ENCODE results near the gene CDK12.

The CDK12 gene

DNA sequence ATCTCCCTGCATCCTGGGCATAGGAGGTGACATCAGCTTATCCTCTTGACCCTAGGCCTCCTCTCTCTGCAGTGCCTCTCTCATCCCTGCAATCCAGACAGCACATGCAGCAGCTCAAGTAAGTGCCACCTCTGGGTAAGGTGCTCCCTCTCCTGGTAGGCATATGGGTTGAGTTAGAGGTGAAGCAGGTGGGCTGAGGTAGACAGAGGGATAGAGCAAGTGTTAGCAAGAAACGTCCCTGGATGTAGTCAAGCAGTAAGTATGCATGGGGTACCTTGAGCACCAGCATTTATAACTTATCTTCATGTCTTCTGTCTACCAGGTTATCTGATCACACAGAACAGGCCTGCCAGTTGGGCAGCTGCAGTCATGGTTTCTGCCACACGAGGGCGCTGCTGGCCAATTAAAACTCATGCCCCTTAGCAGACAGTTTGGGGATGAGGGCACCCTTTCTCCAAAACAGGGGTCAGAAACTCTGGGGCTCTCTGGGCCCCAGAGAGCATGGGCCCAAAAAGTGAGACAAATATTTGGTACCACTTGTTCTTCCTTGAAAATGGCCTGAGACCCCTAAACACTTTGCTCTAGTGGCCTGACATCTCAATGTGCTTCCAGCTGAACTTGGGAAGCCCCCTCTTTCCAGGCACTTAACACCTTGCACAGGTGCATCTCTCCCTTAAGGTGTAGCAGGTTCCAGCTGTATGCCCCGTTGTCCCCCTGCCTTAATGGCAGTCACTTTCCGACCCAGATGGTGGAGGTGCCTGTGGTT is 86.6 kb downstream of the CDK12 start:
- no peak overlapping the region for H3K27ac ChIP-seq
- DNase-seq (ENCODE audit: low read depth, low spot score): no peak

DNA sequence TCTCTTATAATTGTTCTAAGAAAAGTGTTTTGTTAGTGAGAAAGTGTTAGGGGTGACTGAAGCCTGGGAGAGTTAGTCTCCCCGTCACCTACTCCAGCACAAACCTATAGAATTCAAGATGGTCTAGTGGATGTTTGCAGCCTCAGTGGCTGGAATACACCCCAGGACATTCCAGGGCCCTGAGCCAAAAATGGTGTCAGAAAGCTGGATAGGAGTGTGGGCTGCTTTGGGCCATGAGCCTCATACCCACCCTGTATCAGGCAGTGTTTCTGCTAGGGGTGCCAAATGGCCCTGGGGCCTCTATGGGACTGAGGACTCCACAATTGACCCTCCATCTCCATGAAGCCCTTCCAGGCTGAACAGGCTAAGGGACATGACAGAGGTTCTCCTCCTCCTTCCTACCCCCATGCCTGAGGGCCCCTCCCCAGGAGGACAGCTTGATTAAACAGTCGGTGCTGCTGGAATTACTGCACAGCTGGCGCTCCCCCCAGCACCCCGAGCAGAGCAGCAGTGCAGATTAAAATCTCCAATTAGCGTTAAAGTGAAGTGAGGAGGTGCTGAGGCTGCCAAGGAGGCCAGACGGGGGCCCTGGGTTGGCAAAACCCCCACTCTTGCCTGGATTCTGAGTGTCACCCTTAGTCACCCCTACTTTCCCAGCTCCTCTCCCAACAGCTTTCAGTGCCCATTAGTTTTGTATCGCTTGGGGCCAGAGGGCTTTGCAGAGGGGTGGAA is 87.4 kb downstream of the CDK12 start:
- DNase-seq (ENCODE audit: low read depth, low spot score): no peak
- no peak overlapping the region for H3K27ac ChIP-seq

DNA sequence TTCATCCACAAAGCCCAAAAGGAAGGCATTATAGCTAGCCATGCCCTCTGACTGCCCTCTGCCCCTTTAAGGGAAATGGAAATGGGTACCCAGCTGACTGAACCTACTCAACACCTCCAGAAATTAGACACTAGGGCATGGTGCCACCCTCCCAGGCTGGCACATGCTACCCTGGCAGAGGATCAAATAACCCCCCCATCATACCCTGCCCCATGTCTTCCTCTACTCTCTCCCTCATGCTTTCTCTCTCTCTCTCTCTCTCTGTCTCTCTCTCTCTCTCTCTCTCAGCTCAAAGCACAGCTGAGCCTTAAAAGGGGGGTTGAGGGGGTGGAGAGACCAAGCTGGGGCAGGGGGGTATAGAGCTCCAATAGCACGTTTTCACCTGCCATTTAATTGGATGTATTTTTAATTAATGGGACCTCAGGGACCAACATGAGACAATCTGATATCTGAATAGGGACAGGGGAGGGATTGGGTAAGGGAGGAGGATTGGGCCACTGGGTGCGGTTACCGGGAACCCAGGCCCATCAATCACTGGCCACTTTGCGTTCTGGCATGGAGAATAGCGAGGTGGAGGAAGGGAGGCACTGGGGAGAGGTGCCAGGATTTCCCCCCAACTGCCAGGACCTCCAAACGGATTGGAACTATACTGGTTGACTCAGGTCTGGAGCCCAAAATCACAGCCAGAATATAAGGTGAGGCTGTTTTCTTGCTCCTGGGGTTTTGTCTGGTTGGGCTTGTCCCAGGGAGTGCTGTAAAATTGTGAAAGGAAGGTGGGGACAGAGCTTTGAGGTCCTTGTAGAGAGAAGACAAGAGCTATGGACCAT is 88.7 kb downstream of the CDK12 start:
- H3K27ac ChIP-seq: no peak overlapping the region
- DNase-seq (ENCODE audit: low read depth, low spot score): no peak

DNA sequence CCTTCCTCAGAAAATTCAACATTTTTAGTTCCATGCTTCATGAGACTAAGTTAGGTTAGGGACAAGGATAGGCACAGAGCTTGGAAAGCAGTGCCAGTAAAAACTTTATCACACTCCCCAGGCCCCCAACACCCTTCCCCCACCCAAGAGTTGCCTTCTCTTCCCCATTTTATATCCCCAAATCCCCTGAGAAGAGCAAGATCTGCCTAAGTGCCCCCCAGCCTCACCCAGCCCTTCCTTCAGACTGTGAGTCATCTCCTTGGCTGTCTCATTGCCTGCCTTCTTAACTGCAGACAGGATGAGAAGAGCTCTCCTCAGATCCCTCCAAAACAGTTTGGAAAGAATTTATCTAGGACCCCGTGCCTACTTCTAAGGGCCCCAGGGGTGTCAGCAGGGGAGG is 90.6 kb downstream of the CDK12 start:
- H3K27ac ChIP-seq: no peak overlapping the region
- DNase-seq (ENCODE audit: low read depth, low spot score): no peak

DNA sequence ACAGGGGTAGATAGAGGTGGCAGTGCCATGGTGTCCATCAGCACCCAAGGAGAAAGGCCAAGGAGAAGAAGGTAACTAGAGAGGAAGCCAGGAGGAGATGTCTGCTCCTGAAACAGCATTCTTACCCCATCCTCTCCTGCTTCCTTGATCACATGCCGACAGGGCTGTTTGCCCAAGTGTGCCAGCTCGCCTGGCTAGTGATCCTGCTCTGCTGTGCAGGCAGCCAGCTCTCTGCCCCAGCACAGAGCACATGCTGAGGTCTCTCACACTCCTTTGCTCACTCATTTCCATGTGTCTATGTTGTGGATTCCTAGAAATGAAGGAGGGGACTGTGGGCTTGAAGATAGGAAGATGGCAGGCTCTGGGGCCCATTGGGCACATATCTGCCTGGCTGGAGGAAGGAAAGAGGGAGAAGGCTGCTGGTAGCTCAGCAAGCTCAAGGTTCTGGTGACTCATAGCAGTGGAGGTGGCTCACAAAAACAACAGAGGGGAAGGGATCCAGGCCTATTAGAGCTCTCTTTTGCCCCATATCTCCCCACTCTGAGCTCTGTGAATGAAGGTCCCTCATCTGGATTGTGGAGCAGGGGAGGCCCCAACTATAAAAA is 92.2 kb downstream of the CDK12 start:
- peak overlapping the region; percentile 30 for H3K27ac ChIP-seq
- DNase-seq (ENCODE audit: low read depth, low spot score): no peak

DNA sequence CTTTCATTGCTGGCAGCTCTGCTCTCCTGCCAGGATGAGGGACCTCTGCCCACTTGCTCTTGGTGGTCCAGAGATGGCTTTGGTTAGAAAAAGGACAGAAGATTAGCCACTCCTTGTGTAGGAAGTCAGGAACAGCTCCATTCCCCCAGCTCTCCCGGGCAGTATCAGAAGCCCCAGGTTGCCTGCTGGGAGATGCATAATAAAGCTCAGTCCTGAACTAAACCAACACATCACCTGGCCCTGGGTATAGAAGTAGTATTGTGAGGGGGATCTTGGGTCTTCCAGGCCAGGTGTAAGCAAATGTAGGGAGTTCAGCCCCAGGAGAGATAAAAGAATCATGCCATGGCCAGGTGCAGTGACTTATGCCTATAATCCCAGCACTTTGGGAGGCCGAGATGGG is 94.1 kb downstream of the CDK12 start:
- H3K27ac ChIP-seq: no peak overlapping the region
- no peak for DNase-seq (ENCODE audit: low read depth, low spot score)

DNA sequence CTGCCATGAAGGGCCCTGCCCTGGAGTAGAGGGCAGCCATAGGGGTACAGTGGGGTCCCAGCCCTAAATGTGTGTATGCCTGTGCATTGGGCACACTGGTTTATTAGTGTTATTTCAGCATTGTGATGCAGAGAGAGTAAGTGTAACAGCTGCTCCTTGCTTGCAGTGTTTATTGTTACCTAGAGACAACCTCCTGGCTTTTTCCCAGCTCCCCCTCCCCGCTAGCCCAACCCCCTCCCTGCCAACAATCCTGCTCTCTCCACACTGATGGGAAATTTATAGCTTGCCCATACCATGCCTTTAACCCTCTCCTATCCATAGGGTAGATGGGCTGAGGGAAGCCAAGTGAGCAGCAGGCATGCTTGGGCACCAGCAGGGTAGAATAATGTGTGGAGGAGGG is 95.1 kb downstream of the CDK12 start:
- no peak overlapping the region for H3K27ac ChIP-seq

DNA sequence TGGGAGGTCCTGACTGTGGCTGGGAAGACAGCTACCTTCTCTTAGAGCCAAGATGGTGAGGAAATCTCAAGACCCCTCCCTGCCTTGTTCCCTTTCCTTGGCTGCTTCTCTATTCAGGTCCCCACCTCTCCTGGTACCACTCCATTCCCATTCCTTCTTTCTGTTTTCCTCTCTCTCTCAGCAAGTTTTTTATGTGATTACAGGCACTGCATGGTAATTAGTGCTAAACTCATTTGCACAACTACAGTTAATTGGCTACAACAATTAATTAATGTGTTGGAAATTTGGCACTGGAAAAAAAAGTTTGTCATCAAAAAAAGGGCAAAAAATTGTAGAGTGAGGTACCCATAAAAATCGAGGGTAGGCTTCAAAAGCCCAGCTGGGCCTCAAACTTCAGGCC is 101.1 kb downstream of the CDK12 start:
- no peak for DNase-seq (ENCODE audit: low read depth, low spot score)

More for the DNA sequence above, 95.1 kb downstream of the CDK12 start:
- DNase-seq (ENCODE audit: low read depth, low spot score): no peak

DNA sequence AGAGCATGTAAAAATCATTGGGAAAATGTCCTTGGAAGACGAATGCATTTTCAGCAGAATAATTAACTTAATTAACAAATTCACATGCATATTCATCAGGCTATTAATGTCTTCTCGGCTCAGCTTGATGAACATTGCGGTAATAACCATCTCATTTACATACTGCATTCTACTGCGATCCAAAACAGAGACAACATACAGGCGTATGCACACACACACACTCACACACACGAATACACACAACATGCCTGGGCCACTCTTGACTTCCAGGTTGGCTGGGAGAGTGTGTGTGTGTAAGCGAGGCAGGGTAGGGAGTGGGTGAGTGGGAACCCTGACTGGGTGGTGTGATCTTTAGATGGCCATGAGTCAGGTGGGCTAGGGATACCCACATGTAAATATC is 101.7 kb downstream of the CDK12 start:
- no peak for DNase-seq (ENCODE audit: low read depth, low spot score)
- no peak overlapping the region for H3K27ac ChIP-seq

More for the DNA sequence above, 101.1 kb downstream of the CDK12 start:
- H3K27ac ChIP-seq: no peak overlapping the region

DNA sequence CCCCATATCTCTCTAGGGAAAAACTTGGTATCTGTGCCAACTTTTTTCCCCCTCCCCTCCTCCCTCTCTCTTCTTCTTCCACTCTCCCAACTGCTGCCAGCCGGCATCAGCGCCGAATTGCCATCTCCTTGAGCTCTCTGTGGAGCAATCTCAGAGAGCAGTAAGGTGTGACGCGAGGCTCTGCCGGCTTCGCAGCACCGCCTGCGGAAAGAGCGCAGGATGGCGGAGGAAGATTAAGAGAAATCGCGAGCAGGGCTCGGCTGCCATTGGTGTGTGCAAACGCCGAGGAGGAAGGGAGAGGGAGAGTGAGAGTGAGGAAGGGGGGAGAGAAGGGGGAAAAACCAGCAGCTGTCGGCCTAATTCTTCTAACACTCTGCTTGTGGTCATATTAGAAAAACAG is 102.2 kb downstream of the CDK12 start:
- no peak for DNase-seq (ENCODE audit: low read depth, low spot score)
- H3K27ac ChIP-seq: no peak overlapping the region

DNA sequence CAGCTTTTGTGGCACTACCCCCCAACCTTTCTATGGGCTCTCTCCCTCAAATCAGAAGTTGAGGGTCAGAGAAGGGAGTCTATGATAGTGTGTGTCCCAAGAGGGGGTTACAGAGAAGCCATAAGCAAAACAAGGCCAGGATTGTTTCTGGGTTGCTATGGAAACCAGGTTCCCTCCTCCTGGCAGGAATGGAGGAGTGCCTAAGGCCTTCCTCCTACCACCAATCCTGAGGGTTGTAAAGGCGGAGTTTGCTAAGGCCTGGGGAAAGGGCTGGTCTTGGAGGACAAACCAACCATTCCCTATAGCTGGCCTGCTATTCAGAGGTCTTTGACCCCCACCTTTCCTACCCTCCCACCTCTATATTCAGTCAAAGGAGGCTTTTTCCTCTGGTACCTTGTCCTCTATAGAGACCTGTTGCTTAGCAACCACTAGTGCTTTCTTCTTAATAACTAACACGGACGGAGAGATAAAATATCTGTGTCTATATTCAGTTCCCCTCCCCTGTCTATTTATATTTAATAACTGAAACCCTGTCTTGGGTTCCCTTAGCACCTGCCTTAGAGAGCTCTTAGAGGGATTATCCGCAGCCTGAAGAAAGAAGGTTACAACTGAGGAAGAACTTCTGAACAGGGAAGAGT is 103.0 kb downstream of the CDK12 start:
- no peak overlapping the region for H3K27ac ChIP-seq

DNA sequence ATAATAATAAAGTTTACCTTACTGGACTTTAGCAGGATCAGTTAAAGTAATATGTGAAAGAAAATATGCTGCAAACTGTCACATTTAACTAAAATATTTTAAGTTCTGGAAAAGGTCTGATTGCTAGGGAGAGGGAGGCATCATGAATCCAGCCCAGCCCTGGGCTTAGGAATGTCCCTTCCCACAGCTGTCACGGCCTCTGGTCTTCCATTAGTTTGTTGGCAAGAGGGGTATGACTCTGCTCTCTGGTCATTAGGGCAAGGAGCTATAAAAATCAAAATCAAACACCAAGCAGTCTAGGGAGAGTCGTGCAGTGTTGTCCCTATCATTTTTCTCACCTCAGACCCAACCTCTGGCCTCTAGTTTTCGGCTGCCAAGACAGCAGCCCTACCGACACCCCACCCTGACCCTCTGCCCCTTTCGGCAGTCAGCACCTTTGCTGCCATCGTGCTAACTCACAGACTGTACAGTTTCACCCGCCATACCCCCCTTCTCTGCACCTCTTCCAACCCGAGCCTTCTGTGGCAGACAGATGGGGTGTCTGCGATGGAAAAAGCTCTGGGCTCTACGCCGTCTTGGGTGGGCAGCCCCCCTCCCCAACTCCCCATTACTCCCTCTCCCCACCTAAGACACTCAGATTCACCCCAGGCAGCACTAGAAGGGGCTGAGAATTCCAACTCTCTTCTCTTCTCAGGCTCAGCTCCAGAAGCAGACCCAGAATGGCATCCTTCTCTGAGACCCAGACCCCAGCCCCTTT is 105.0 kb downstream of the CDK12 start:
- DNase-seq (ENCODE audit: low read depth, low spot score): no peak
- no peak overlapping the region for H3K27ac ChIP-seq

More for the DNA sequence above, 103.0 kb downstream of the CDK12 start:
- no peak for DNase-seq (ENCODE audit: low read depth, low spot score)

DNA sequence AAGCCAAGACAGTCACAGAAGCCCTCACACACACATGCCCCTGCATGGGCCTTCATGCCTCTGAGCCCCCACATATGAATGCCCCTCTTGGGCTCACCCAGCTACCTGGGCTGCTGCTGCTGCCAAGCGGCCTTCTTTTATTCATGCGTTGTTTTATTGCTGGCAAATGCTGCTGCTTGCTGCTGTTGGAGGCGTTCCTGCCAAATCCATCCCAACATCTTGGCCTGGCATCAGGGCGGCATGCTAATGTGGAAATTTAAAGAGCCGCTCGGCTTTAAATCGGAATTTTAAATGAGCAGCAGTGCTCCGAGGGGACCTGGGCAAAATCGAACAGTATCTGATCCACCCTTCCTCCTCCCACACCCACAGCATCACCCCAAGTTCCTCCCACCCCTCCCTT is 107.4 kb downstream of the CDK12 start:
- no peak for DNase-seq (ENCODE audit: low read depth, low spot score)
- no peak overlapping the region for H3K27ac ChIP-seq

DNA sequence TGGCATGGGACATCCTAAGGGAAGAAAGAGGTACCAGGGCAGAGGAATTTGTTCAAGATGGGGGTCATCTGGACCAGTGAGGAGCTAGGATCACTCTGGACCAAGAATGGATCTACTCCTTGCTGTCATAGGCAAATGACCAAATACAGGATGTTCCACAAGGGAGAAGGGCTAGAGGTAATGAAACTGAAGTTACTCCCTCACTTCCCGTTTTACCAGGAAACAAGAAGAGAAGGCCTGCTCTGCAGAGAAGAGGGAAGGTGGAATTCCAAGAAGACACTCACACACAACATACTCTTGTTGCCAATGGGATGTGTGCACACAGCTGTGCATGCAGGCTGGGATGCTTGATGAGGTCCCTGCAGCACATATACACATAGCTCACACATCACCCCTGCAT is 107.8 kb downstream of the CDK12 start:
- no peak for DNase-seq (ENCODE audit: low read depth, low spot score)
- H3K27ac ChIP-seq: no peak overlapping the region

DNA sequence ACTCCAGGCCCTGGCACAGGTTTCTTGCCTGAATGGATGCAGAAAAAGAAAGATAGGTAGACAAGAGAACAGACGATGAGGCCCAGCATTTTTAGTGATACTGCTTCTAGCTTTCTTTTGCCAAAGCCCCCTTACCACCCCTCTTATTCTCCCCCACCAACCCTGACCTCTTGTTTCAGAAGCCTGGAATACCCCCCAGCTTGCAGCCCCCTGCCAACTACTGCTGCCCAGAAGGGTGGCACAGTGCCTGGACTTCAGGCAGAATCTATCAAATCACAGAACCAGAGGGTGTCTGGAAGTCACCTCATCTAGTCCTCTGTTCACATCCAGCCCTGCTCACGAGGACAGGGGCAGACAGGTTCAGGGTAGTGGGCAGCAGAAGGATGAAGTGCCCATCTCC is 110.8 kb downstream of the CDK12 start:
- H3K27ac ChIP-seq: no peak overlapping the region
- no peak for DNase-seq (ENCODE audit: low read depth, low spot score)

DNA sequence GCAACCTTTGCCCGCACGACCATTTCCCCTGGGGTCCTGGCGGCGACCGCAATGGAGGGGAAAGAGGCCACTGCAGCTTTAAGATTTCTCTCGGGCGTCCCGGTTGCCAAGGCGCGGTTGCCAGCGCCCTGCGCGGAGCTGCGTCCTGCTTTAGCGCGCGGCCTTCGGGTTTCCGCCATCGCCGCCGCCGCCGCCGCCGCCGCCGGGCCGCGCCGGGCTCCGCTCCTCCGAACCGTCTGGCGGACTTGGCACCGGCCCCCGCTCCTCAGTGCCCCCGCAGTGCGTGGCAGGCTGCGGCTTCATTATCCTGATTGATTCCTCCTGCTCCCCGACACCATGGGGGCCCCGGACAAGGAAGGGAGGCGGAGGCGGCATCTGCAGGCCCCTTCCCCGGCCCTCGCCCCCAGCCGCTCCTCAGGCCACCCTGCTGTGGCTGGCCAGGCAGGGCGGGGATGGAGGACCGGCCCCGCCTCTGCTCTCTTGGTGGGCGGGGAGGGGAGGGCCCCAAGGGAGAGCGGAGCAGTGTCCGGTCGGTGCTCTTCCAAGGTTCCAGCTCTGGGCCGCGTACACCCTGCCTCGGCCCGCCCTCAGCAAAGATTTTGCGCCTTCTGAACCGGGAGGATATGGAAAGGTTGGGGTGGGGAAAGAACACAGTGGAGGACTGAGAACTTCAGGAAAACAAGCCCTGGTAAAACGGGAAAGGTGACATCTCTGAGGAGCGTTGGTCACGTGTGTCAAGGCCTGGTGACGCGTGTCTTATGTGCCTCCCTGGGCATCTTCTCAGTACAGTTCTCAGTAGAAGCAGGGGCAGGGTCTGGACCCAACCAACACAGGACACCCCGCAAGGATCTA is 112.4 kb downstream of the CDK12 start:
- no peak for DNase-seq (ENCODE audit: low read depth, low spot score)
- peak overlapping the region; percentile 42 for H3K27ac ChIP-seq

DNA sequence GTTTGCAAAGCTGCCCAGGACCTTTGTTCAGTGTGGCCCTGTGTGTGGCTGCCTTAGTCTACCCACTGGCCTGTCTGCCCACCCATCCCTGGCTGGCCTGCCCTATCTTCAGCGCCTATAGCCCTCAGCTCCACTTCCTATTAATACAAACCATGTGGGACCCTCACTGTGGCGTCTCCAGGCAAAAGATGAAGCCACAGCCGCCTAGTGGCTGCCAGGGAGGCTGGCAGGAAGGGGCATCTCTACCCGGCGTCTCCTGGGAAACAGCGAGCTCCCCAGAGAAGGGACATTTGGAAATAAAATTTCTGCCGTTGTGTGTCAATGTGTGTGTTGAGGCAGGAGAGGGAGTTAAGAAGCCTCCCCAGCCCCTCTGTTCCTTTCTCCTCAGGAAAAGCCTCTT is 114.9 kb downstream of the CDK12 start:
- no peak for DNase-seq (ENCODE audit: low read depth, low spot score)
- no peak overlapping the region for H3K27ac ChIP-seq

DNA sequence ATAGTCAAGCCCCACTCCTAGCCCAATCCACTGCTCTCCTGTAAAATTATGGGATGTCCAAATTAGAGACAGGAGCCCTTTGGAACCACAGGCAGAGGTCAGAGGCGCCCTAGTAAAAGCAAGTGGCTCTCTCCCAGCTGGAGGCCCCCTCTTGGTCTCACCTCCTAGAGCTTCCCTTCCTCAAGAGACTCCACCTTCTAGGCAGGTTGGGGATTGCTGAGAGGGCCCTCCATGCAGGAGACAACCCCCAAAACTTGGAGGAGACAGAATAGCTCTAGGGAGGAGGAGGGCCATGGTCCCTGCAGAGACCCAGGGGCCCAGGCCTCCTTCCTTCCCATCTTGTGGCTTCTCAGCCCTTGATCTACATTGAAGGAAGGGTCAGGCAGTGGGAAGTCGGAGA is 117.0 kb downstream of the CDK12 start:
- no peak for DNase-seq (ENCODE audit: low read depth, low spot score)

More for the DNA sequence above, 117.0 kb downstream of the CDK12 start:
- H3K27ac ChIP-seq: no peak overlapping the region
